ENCODE measurements around the gene PHETA1.

- TF ChIP-seq ZBTB33 (IDR thresholded peaks at IDR 0.05; ENCODE audit: borderline replicate concordance, low read depth) (no peak), POLR2AphosphoS5 (IDR thresholded peaks at IDR 0.05; ENCODE audit: low read depth, low read length) (no peak), CTCF (IDR thresholded peaks at IDR 0.05) (no peak), NRF1 (IDR thresholded peaks at IDR 0.05; ENCODE audit: low read depth, low read length) (no peak), RAD21 (IDR thresholded peaks at IDR 0.05; ENCODE audit: low read length) (no peak), EP300 (IDR thresholded peaks at IDR 0.05; ENCODE audit: borderline replicate concordance in 1 of 2, low read depth in 1 of 2, low read length in 1 of 2) (no peak), CHD2 (IDR thresholded peaks at IDR 0.05; ENCODE audit: low read length, partially characterized antibody) (no peak), MAX (IDR thresholded peaks at IDR 0.05; ENCODE audit: low read depth) (no peak), TEAD4 (IDR thresholded peaks at IDR 0.05; ENCODE audit: borderline replicate concordance, insufficient read depth) (no peak)
These were observed 11.2 kb upstream of the PHETA1 start for GRCh38 chr12:111379942-111380554.
